Suprapubic skin (tissue), 4 donors: ENCODE data around the gene ATXN7L2. TPM values are rescaled to one million over a fixed set of nuclear protein-coding genes. Genes with fewer than 3 reads are reported as not detected.

Experiments
- DNase-seq, 2 donors: peaks; one replicate each; pipeline ENCODE4 v3.0.0-alpha.2; 2019; ENCODE audit warnings: low spot score in 2 of 2
- H3K27ac ChIP-seq: fragments of 200-600 bp; sonication (generic); one replicate; pipeline ENCODE4 v1.5.1; 2019
- H3K27me3 ChIP-seq: fragments of 200-600 bp; sonication (generic); one replicate; pipeline ENCODE4 v1.5.1; 2019
- H3K36me3 ChIP-seq: fragments of 200-600 bp; sonication (generic); one replicate; pipeline ENCODE4 v1.5.1; 2019
- H3K4me1 ChIP-seq: fragments of 200-600 bp; sonication (generic); one replicate; pipeline ENCODE4 v1.5.1; 2019
- H3K4me3 ChIP-seq: fragments of 200-600 bp; sonication (generic); one replicate; pipeline ENCODE4 v1.5.1; 2019; ENCODE audit warnings: mild to moderate bottlenecking
- H3K9me3 ChIP-seq: fragments of 200-600 bp; sonication (generic); one replicate; pipeline ENCODE4 v1.5.1; 2019
- CTCF ChIP-seq, 2 donors: fragments of 200-600 bp in 1 of 2; fragments of 450-650 bp in 1 of 2; sonication (generic) in 1 of 2; IDR thresholded peaks; one replicate each; pipeline ENCODE4 v1.5.1; 2016 to 2019; ENCODE audit warnings: antibody characterized with exemption in 2 of 2, mild to moderate bottlenecking in 1 of 2, moderate library complexity in 1 of 2
- EP300 ChIP-seq: sonication (generic); formaldehyde crosslinking; IDR thresholded peaks from one replicate; pipeline ENCODE4 v1.6.1; 2017; ENCODE audit warnings: antibody characterized with exemption
- POLR2A ChIP-seq, 2 donors: fragments of 450-650 bp; IDR thresholded peaks; one replicate each; pipeline ENCODE4 v1.6.1; 2017; ENCODE audit warnings: antibody characterized with exemption in 2 of 2, mild to moderate bottlenecking in 2 of 2, moderate library complexity in 2 of 2
- POLR2AphosphoS5 ChIP-seq, 3 donors: sonication (generic); formaldehyde crosslinking; IDR thresholded peaks; one replicate each; pipeline ENCODE4 v1.6.1; 2017; ENCODE audit warnings: antibody characterized with exemption in 3 of 3
- WGBS: methylation state at CpG from one replicate; pipeline ENCODE4 v1.1.5; 2018; 5-methylcytosine and 5-hydroxymethylcytosine counted together
- total RNA-seq, 4 donors: library from RNA; depleted of rRNA; stranded (reverse); fragments of >200 nt; gene quantifications; one replicate each; pipeline ENCODE4 v1.1.0, GENCODE V29; 2016

Gene ATXN7L2
- total RNA-seq, 4 donors from 2014 or later = 5.1 to 8.4 (median 7.2) TPM

GRCh38 chr1:109481646-109482045 is 2.1 kb upstream of the ATXN7L2 start:
- no peak for TF ChIP-seq POLR2AphosphoS5 (IDR thresholded peaks at IDR 0.05)
- no peak for TF ChIP-seq CTCF (IDR thresholded peaks at IDR 0.05)
- no peak for TF ChIP-seq EP300
- TF ChIP-seq POLR2A (IDR thresholded peaks at IDR 0.05) = no peak
- DNase-seq = no peak
- Histone ChIP-seq H3K27me3 (peaks cover 7% of the 10 kb centered on the region), H3K4me1 (peaks cover 23% of the 10 kb centered on the region), H3K27ac (no peak overlapping the region), H3K36me3 (no peaks in the 10 kb centered on the region), H3K9me3 (no peaks in the 10 kb centered on the region), H3K4me3 (no peak overlapping the region)
- 93% methylated on average over 2 of the region's 2 CpGs for WGBS

- no peaks in the 10 kb centered on the region for H3K36me3 ChIP-seq
- no peak overlapping the region for H3K27ac ChIP-seq
- no peak overlapping the region for H3K4me3 ChIP-seq
- H3K9me3 ChIP-seq = no peaks in the 10 kb centered on the region
- peaks cover 3% of the 10 kb centered on the region for H3K27me3 ChIP-seq
- no peak for DNase-seq
- H3K4me1 ChIP-seq = peaks cover 23% of the 10 kb centered on the region
- TF ChIP-seq POLR2A (IDR thresholded peaks at IDR 0.05) (no peak), CTCF (IDR thresholded peaks at IDR 0.05) (no peak), POLR2AphosphoS5 (IDR thresholded peaks at IDR 0.05) (no peak), EP300 (no peak)
Measured at GRCh38 chr1:109482242-109482641, 1.5 kb upstream of the ATXN7L2 start.

DNA sequence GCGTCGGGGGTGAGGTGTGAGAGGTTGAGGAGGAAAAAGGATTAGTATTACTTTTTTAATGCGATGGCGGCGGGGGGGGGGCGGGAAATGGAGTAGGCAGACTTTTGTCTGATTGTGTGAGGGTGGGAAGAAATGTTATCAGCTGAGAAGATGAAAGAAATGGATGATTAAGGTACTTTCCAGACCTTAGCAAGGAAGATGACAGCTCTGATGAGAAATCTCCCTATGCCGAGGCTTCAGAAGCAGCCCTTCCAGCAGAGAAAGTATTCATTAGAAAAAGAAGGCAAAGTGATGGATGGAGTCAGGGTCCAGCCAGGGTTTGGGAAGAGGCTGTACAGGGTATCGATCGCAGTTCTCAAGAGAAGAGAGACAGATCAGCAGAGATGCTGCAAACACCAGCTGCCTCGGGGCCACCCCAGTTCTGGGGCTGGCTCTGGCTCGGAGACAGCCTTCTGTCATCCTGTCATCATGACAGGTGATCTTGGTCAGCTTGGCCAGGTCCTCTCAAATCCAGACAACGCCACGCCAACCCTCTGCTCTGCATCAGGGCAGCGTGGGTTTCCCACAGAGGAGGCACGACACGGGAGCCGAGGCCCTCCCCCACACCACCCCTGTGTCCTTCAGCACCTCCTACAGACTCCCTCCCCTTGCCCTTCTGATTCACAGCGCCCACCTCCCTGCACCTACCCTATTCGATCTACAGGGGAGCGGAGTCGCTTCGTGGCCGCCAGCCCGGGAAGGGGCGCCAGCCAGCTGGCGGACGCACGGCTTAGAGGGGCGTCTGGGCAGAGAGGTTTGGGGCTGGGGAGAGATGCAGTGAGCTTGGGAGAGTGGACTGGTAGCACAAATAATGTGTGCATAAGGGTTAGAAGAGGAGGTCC is 674 bp upstream of the ATXN7L2 start:
- H3K27me3 ChIP-seq = peaks cover under 1% of the 10 kb centered on the region
- WGBS = 11% methylated on average over 23 of the region's 29 CpGs
- H3K4me1 ChIP-seq = peaks cover 23% of the 10 kb centered on the region
- peaks cover 6% of the 10 kb centered on the region for H3K36me3 ChIP-seq
- no peak for TF ChIP-seq POLR2A (IDR thresholded peaks at IDR 0.05)
- no peak for TF ChIP-seq POLR2AphosphoS5 (IDR thresholded peaks at IDR 0.05)
- no peak for TF ChIP-seq CTCF (IDR thresholded peaks at IDR 0.05)
- no peak for TF ChIP-seq EP300
- H3K9me3 ChIP-seq = no peaks in the 10 kb centered on the region
- H3K27ac ChIP-seq = no peak overlapping the region
- peak overlapping the region; percentile 77 for H3K4me3 ChIP-seq
- peak in 1 of 2 donors; percentile 80 for DNase-seq

- Histone ChIP-seq H3K27me3 (no peaks in the 10 kb centered on the region), H3K4me1 (peaks cover 23% of the 10 kb centered on the region), H3K27ac (no peak overlapping the region), H3K36me3 (peaks cover 19% of the 10 kb centered on the region), H3K9me3 (no peaks in the 10 kb centered on the region), H3K4me3 (peak overlapping the region; percentile 77)
- WGBS = 27% methylated on average over 15 of the region's 15 CpGs
- no peak for DNase-seq
- TF ChIP-seq POLR2A (IDR thresholded peaks at IDR 0.05) (no peak), POLR2AphosphoS5 (IDR thresholded peaks at IDR 0.05) (no peak), EP300 (no peak), CTCF (IDR thresholded peaks at IDR 0.05) (no peak)
Measured at GRCh38 chr1:109484519-109484975, 842 bp downstream of the ATXN7L2 start.

DNA sequence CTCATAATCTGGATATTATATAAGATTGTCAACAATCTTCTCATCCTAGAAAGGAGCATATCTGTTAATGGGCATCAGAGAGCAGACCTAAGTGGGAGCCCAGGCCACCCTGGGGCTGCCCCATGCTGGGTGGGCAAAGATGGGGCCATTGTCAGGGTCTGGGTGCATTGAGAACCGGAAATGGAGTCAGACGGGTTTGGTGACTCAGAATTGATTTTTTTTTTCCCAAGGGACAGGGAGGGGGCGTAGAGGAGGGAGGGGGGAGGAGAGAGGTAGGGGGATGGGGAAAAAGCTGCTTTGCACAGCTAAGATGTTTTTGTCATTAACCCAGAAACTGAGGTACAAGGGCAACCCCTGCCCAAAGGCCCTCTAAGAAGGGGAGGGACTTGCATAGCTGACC is 1.3 kb downstream of the ATXN7L2 start:
- Histone ChIP-seq H3K36me3 (peaks cover 24% of the 10 kb centered on the region), H3K9me3 (no peaks in the 10 kb centered on the region), H3K4me3 (peak overlapping the region; percentile 77), H3K27ac (no peak overlapping the region), H3K4me1 (peaks cover 23% of the 10 kb centered on the region), H3K27me3 (no peaks in the 10 kb centered on the region)
- TF ChIP-seq POLR2AphosphoS5 (IDR thresholded peaks at IDR 0.05) (no peak), POLR2A (IDR thresholded peaks at IDR 0.05) (no peak), CTCF (IDR thresholded peaks at IDR 0.05) (no peak), EP300 (no peak)
- DNase-seq = no peak
- WGBS = 22% methylated on average over 3 of the region's 3 CpGs
